ENCODE measurements around the gene PDE3B. TPM values are rescaled to one million over a fixed set of nuclear protein-coding genes. Genes with fewer than 3 reads are reported as not detected.

The PDE3B gene
- total RNA-seq, 1 donor from 2014 or later: 14.1 TPM

- no peak overlapping the region for H3K27ac Mint-ChIP-seq (ENCODE audit: unreplicated experiment)
- peaks cover 4% of the 10 kb centered on the region for H3K36me3 Mint-ChIP-seq (ENCODE audit: unreplicated experiment)
- H3K9me3 Mint-ChIP-seq (ENCODE audit: unreplicated experiment): peaks cover 2% of the 10 kb centered on the region
- TF ChIP-seq, protein P1, sequence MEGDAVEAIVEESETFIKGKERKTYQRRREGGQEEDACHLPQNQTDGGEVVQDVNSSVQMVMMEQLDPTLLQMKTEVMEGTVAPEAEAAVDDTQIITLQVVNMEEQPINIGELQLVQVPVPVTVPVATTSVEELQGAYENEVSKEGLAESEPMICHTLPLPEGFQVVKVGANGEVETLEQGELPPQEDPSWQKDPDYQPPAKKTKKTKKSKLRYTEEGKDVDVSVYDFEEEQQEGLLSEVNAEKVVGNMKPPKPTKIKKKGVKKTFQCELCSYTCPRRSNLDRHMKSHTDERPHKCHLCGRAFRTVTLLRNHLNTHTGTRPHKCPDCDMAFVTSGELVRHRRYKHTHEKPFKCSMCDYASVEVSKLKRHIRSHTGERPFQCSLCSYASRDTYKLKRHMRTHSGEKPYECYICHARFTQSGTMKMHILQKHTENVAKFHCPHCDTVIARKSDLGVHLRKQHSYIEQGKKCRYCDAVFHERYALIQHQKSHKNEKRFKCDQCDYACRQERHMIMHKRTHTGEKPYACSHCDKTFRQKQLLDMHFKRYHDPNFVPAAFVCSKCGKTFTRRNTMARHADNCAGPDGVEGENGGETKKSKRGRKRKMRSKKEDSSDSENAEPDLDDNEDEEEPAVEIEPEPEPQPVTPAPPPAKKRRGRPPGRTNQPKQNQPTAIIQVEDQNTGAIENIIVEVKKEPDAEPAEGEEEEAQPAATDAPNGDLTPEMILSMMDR (IDR thresholded peaks at IDR 0.05; ENCODE audit: partially characterized antibody, unreplicated experiment): no peak
- H3K27me3 Mint-ChIP-seq (ENCODE audit: unreplicated experiment): peaks cover 5% of the 10 kb centered on the region
- H3K4me3 Mint-ChIP-seq (ENCODE audit: unreplicated experiment): peak overlapping the region; percentile 69
- peaks cover 5% of the 10 kb centered on the region for H3K4me1 Mint-ChIP-seq (ENCODE audit: low read depth, unreplicated experiment)
- no peak for DNase-seq
These were observed 519 bp upstream of the PDE3B start for GRCh38 chr11:14642873-14643696.

DNA sequence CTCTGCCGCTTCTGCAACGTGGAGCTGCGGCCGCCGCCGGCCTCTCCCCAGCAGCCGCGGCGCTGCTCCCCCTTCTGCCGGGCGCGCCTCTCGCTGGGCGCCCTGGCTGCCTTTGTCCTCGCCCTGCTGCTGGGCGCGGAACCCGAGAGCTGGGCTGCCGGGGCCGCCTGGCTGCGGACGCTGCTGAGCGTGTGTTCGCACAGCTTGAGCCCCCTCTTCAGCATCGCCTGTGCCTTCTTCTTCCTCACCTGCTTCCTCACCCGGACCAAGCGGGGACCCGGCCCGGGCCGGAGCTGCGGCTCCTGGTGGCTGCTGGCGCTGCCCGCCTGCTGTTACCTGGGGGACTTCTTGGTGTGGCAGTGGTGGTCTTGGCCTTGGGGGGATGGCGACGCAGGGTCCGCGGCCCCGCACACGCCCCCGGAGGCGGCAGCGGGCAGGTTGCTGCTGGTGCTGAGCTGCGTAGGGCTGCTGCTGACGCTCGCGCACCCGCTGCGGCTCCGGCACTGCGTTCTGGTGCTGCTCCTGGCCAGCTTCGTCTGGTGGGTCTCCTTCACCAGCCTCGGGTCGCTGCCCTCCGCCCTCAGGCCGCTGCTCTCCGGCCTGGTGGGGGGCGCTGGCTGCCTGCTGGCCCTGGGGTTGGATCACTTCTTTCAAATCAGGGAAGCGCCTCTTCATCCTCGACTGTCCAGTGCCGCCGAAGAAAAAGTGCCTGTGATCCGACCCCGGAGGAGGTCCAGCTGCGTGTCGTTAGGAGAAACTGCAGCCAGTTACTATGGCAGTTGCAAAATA is 816 bp downstream of the PDE3B start:
- H3K27ac Mint-ChIP-seq (ENCODE audit: unreplicated experiment): peak overlapping the region; percentile 48
- peak; percentile 72 for DNase-seq

DNA sequence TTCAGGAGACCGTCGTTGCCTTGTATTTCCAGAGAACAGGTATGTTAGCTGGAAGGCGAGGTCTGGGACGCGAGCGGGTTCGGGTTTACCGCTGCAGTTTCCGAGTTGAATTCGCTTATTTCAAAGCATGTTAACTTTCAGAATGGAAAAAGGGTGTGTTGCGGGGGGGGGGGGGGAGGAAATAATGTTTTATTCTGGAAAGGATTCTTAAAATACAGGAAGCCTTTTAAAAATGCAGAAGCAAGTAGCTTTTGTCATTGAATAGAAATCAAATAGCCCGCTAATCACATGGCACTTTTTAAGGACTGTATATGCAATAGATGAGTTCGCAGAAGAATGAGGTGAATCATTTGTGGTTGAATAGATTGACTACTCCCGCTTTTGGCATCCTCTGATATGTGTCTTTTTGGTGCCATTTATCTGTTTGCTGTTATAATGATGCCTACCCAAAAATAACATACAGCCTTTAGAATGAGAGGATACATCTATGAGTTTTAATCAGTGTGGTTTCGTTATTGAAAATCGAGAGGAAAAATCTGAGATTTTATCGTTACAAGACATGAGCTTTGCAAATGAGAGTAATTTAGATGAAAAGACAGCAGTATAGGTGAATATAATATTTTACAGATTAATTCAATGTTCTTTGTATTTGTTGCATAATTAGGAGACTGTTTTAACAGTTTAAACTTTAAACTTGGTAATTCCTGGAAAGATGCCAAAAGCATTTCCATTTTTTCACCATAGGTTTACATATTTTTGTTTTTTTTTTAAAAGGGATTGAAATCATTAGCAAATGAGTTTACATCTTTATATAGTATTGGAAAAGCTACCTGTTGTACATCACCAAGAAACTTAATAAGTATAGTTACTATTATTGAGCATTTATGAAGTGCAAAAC is 1.7 kb downstream of the PDE3B start:
- Mint-ChIP-seq H3K27ac (ENCODE audit: unreplicated experiment) (peak overlapping the region; percentile 48), H3K4me1 (ENCODE audit: low read depth, unreplicated experiment) (peaks cover 5% of the 10 kb centered on the region), H3K36me3 (ENCODE audit: unreplicated experiment) (peaks cover 5% of the 10 kb centered on the region), H3K9me3 (ENCODE audit: unreplicated experiment) (peaks cover 2% of the 10 kb centered on the region), H3K4me3 (ENCODE audit: unreplicated experiment) (peak overlapping the region; percentile 84), H3K27me3 (ENCODE audit: unreplicated experiment) (peaks cover 5% of the 10 kb centered on the region)
- TF ChIP-seq, protein P1 (IDR thresholded peaks at IDR 0.05; ENCODE audit: partially characterized antibody, unreplicated experiment): no peak
- DNase-seq: no peak

More for the DNA sequence above, 816 bp downstream of the PDE3B start:
- Mint-ChIP-seq H3K4me3 (ENCODE audit: unreplicated experiment) (peak overlapping the region; percentile 84), H3K4me1 (ENCODE audit: low read depth, unreplicated experiment) (peaks cover 5% of the 10 kb centered on the region), H3K27me3 (ENCODE audit: unreplicated experiment) (peaks cover 5% of the 10 kb centered on the region), H3K36me3 (ENCODE audit: unreplicated experiment) (peaks cover 4% of the 10 kb centered on the region), H3K9me3 (ENCODE audit: unreplicated experiment) (peaks cover 2% of the 10 kb centered on the region)
- TF ChIP-seq, protein P1 (IDR thresholded peaks at IDR 0.05; ENCODE audit: partially characterized antibody, unreplicated experiment): peak; percentile 22

- H3K9me3 Mint-ChIP-seq (ENCODE audit: unreplicated experiment): peaks cover 2% of the 10 kb centered on the region
- DNase-seq: no peak
- peaks cover 9% of the 10 kb centered on the region for H3K36me3 Mint-ChIP-seq (ENCODE audit: unreplicated experiment)
- peak overlapping the region; percentile 80 for H3K4me3 Mint-ChIP-seq (ENCODE audit: unreplicated experiment)
- no peak overlapping the region for H3K27ac Mint-ChIP-seq (ENCODE audit: unreplicated experiment)
- H3K4me1 Mint-ChIP-seq (ENCODE audit: low read depth, unreplicated experiment): peaks cover 5% of the 10 kb centered on the region
- TF ChIP-seq, protein P1 (IDR thresholded peaks at IDR 0.05; ENCODE audit: partially characterized antibody, unreplicated experiment): no peak
- H3K27me3 Mint-ChIP-seq (ENCODE audit: unreplicated experiment): peaks cover 5% of the 10 kb centered on the region
These were observed 2.6 kb downstream of the PDE3B start for GRCh38 chr11:14645985-14646900.
